SK-N-SH (cell line): Measurements from ENCODE around the gene DENND1A. TPM values are rescaled to one million over a fixed set of nuclear protein-coding genes. Genes with fewer than 3 reads are reported as not detected.
"Not testable (repeated sequence)": the region's sequence is repeated elsewhere in the genome, so short reads cannot be mapped to it uniquely, and the experiment has no call there.

ENCODE experiments used
- CTCF ChIA-PET: fragments of 300-600, 350-600 bp; formaldehyde crosslinking; extraction: SDS; loops from one replicate; lab custom pipeline; 2021; lab: Yijun Ruan, JAX
- POLR2A ChIA-PET: fragments of 350-600 bp; sonication (Branson Sonifier 250); formaldehyde crosslinking; extraction: SDS; loops from one replicate; lab custom pipeline; 2020; ENCODE audit warnings: antibody characterized with exemption, inconsistent platforms; lab: Yijun Ruan, JAX
- DNase-seq: peaks from one replicate; pipeline ENCODE4 v3.0.0; 2012
- H2AFZ ChIP-seq: fragments of 200-600 bp; sonication (generic); 2 replicates; pipeline ENCODE4 v1.8.1; 2016; ENCODE audit warnings: antibody characterized with exemption, mild to moderate bottlenecking, low read depth
- H3F3A ChIP-seq: fragments of 200-600 bp; sonication (generic); replicated peaks from 2 replicates; pipeline ENCODE3; 2016; ENCODE audit warnings: antibody characterized with exemption, mild to moderate bottlenecking; ENCODE audit not compliant: insufficient read depth
- H3K27ac ChIP-seq, 2 experiments: fragments of 200-500 bp in 1 of 2; fragments of 200-600 bp in 1 of 2; sonication (Bioruptor generic) in 1 of 2; sonication (generic), shearing (Covaris generic) in 1 of 2; 2 replicates each; pipeline versions ENCODE4 v1.5.1 to v1.6.1; 2014 to 2016; ENCODE audit warnings: low read depth in 2 of 2, inconsistent platforms in 1 of 2, low read length in 1 of 2, mild to moderate bottlenecking in 1 of 2, mixed read lengths in 1 of 2
- H3K27me3 ChIP-seq: fragments of 200-600 bp; sonication (generic), shearing (Covaris generic); 2 replicates; pipeline ENCODE4 v1.6.1; 2016; ENCODE audit warnings: mixed run types; ENCODE audit not compliant: insufficient read depth
- H3K36me3 ChIP-seq, 2 experiments: fragments of 200-500 bp in 1 of 2; fragments of 200-600 bp in 1 of 2; sonication (Bioruptor generic) in 1 of 2; sonication (generic) in 1 of 2; replicated peaks in 1 of 2; 2 replicates each; pipeline versions ENCODE3 to v1.5.1; 2014 to 2016; ENCODE audit warnings: low read length in 1 of 2, mild to moderate bottlenecking in 1 of 2; ENCODE audit not compliant: insufficient read depth in 2 of 2, control insufficient read depth in 1 of 2
- H3K4me1 ChIP-seq, 2 experiments: fragments of 200-500 bp in 1 of 2; fragments of 200-600 bp in 1 of 2; sonication (Bioruptor generic) in 1 of 2; sonication (generic), shearing (Covaris generic) in 1 of 2; 2 replicates each; pipeline versions ENCODE4 v1.5.1 to v1.6.1; 2014 to 2016; ENCODE audit warnings: low read depth in 1 of 2, low read length in 1 of 2, mixed run types in 1 of 2; ENCODE audit not compliant: insufficient read depth in 2 of 2, control insufficient read depth in 1 of 2
- H3K4me2 ChIP-seq: fragments of 200-600 bp; sonication (generic), shearing (Covaris generic); 2 replicates; pipeline ENCODE4 v1.6.1; 2017; ENCODE audit warnings: mixed run types
- H3K4me3 ChIP-seq, 2 experiments: fragments of 200-500 bp in 1 of 2; fragments of 200-600 bp in 1 of 2; sonication (Bioruptor generic) in 1 of 2; sonication (generic), shearing (Covaris generic) in 1 of 2; 2 replicates each; pipeline versions ENCODE4 v1.5.1 to v1.8.1; 2014 to 2016; ENCODE audit warnings: low read depth in 2 of 2, inconsistent platforms in 1 of 2, low read length in 1 of 2, mild to moderate bottlenecking in 1 of 2, mixed read lengths in 1 of 2, moderate library complexity in 1 of 2
- H3K79me2 ChIP-seq: fragments of 200-600 bp; sonication (generic); 2 replicates; pipeline ENCODE4 v1.8.1; 2017; ENCODE audit warnings: mild to moderate bottlenecking; ENCODE audit not compliant: insufficient read depth
- H3K9ac ChIP-seq: fragments of 200-600 bp; sonication (generic); 2 replicates; pipeline ENCODE4 v1.6.1; 2017; ENCODE audit warnings: mixed run types
- H3K9me2 ChIP-seq: fragments of 200-600 bp; sonication (generic); 2 replicates; pipeline ENCODE4 v1.6.1; 2017; ENCODE audit warnings: mixed run types
- H3K9me3 ChIP-seq: fragments of 200-600 bp; sonication (generic); 2 replicates; pipeline ENCODE4 v1.6.1; 2017; ENCODE audit warnings: mixed run types, mild to moderate bottlenecking, moderate library complexity
- H4K20me1 ChIP-seq: fragments of 200-600 bp; sonication (generic); 2 replicates; pipeline ENCODE4 v1.6.1; 2017; ENCODE audit warnings: mild to moderate bottlenecking, mixed run types; ENCODE audit not compliant: insufficient read depth
- ELF1 ChIP-seq: IDR thresholded peaks from 2 replicates; pipeline ENCODE4 v1.4.0; 2012
- GATA2 ChIP-seq: sonication (generic); formaldehyde crosslinking; IDR thresholded peaks from 2 replicates; pipeline ENCODE4 v1.5.0; 2020; ENCODE audit warnings: mild to moderate bottlenecking, missing genetic modification reagents
- JUND ChIP-seq: IDR thresholded peaks from 2 replicates; pipeline ENCODE4 v1.4.0; 2012
- MEF2A ChIP-seq: IDR thresholded peaks from 2 replicates; pipeline ENCODE4 v1.4.0; 2012; ENCODE audit warnings: low read depth, borderline replicate concordance
- MXI1 ChIP-seq: IDR thresholded peaks from 2 replicates; pipeline ENCODE4 v1.6.1; 2012; ENCODE audit warnings: mild to moderate bottlenecking, low read depth, low read length, improper control_type of control experiment
- NRF1 ChIP-seq: IDR thresholded peaks from 2 replicates; pipeline ENCODE4 v1.6.1; 2012; ENCODE audit warnings: low read depth, mild to moderate bottlenecking, low read length
- RFX5 ChIP-seq: IDR thresholded peaks from 2 replicates; pipeline ENCODE4 v1.6.1; 2012; ENCODE audit warnings: mild to moderate bottlenecking, improper control_type of control experiment, low read length
- YY1 ChIP-seq: IDR thresholded peaks from 2 replicates; pipeline ENCODE4 v1.4.0; 2012; ENCODE audit warnings: low read depth, mild to moderate bottlenecking
- WGBS: methylation state at CpG from one replicate; pipeline ENCODE4 v1.1.6; 2017; ENCODE audit warnings: low lambda C conversion rate; 5-methylcytosine and 5-hydroxymethylcytosine counted together
- polyA plus RNA-seq, 3 experiments: library from polyadenylated mRNA; depleted of rRNA; stranded (reverse); fragments of >200 nt; gene quantifications; 2 replicates each; pipeline ENCODE4 v1.2.3, GENCODE V29; 2012
- TF ChIP-seq, protein P1 (sequence below): IDR thresholded peaks from 2 replicates; pipeline ENCODE4 v1.6.1; 2012; ENCODE audit warnings: mild to moderate bottlenecking, low read depth, low read length, moderate library complexity
- TF ChIP-seq, protein P2 (sequence below): fragments of 150-350 bp; IDR thresholded peaks from 2 replicates; pipeline ENCODE4 v1.6.1; 2016; ENCODE audit warnings: mild to moderate bottlenecking, low read depth, low read length
- TF ChIP-seq, protein P3 (sequence below): IDR thresholded peaks from 2 replicates; pipeline ENCODE4; 2012
- TF ChIP-seq, protein P4 (sequence below): IDR thresholded peaks from 2 replicates; pipeline ENCODE4 v1.4.0; 2012; ENCODE audit warnings: low read depth, borderline replicate concordance

The DENND1A gene
- polyA plus RNA-seq, 1 of the 3 experiments (the other 2 are of a cell fraction) = 25.4 TPM

DNA sequence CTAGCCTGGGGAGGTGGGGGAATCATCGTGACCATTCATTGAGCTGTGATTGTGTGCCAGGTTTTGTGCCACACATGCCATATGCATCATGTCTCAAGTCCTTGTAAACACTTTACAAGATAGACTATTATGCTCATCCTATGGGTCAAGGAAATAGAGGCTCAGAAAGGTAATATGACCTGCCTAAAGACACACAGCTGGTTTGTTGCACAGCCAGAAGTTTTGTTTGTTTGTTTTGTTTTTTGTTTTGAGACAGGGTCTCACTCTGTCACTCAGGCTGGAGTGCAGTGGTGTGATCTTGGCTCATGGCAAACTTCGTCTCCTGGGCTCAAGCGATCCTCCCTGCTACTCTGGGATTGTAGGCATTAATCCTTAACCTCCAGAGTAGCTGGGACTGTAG lies 595.3 kb downstream of the DENND1A start (continued):
- TF ChIP-seq, protein P1, sequence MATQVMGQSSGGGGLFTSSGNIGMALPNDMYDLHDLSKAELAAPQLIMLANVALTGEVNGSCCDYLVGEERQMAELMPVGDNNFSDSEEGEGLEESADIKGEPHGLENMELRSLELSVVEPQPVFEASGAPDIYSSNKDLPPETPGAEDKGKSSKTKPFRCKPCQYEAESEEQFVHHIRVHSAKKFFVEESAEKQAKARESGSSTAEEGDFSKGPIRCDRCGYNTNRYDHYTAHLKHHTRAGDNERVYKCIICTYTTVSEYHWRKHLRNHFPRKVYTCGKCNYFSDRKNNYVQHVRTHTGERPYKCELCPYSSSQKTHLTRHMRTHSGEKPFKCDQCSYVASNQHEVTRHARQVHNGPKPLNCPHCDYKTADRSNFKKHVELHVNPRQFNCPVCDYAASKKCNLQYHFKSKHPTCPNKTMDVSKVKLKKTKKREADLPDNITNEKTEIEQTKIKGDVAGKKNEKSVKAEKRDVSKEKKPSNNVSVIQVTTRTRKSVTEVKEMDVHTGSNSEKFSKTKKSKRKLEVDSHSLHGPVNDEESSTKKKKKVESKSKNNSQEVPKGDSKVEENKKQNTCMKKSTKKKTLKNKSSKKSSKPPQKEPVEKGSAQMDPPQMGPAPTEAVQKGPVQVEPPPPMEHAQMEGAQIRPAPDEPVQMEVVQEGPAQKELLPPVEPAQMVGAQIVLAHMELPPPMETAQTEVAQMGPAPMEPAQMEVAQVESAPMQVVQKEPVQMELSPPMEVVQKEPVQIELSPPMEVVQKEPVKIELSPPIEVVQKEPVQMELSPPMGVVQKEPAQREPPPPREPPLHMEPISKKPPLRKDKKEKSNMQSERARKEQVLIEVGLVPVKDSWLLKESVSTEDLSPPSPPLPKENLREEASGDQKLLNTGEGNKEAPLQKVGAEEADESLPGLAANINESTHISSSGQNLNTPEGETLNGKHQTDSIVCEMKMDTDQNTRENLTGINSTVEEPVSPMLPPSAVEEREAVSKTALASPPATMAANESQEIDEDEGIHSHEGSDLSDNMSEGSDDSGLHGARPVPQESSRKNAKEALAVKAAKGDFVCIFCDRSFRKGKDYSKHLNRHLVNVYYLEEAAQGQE = no peak
- TF ChIP-seq, protein P2, sequence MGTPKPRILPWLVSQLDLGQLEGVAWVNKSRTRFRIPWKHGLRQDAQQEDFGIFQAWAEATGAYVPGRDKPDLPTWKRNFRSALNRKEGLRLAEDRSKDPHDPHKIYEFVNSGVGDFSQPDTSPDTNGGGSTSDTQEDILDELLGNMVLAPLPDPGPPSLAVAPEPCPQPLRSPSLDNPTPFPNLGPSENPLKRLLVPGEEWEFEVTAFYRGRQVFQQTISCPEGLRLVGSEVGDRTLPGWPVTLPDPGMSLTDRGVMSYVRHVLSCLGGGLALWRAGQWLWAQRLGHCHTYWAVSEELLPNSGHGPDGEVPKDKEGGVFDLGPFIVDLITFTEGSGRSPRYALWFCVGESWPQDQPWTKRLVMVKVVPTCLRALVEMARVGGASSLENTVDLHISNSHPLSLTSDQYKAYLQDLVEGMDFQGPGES = no peak
- no peak for TF ChIP-seq MEF2A

DNA sequence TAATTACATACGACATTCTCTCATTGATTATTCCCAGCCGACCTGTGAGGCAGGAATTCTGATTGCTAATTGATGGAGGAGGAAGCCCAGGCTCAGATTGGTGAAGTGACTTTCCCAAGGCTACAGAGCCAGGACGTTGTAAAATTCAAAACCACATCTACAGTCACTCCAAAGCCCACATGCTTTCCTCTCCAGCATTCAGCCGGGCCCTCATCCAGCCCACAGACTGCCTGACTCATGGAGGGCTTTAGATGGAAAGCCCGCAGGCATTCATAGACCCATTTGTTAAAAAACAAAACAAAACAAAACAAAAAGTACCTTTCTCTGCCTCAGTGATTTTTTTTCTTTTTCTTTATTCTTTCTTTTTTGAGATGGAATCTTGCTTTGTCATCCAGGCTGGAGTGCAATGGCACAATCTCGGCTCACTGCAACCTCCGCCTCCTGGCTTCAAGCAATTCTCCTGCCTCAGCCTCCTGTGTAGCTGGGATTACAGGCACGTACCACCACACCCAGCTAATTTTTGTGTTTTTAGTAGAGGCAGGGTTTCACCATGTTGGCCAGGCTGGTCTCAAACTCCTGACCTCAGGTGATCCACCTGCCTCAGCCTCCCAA lies 596.8 kb downstream of the DENND1A start:
- WGBS = 70% methylated on average over 7 of the region's 8 CpGs
- H4K20me1 ChIP-seq, POLR2A ChIA-PET, H3K4me3 ChIP-seq, H3K4me1 ChIP-seq, H3K9ac ChIP-seq, H3K27ac ChIP-seq, H3K9me3 ChIP-seq, DNase-seq, H2AFZ ChIP-seq, H3K9me2 ChIP-seq, H3K27me3 ChIP-seq, H3F3A ChIP-seq, H3K79me2 ChIP-seq, H3K36me3 ChIP-seq, H3K4me2 ChIP-seq: not testable (repeated sequence)
- CTCF ChIA-PET = interaction anchor here (1.4 to 4.0 kb wide), 2 partner anchors 16 to 52 kb away, joined by 3 to 17 read pairs; no protein-coding TSS in a partner anchor

DNA sequence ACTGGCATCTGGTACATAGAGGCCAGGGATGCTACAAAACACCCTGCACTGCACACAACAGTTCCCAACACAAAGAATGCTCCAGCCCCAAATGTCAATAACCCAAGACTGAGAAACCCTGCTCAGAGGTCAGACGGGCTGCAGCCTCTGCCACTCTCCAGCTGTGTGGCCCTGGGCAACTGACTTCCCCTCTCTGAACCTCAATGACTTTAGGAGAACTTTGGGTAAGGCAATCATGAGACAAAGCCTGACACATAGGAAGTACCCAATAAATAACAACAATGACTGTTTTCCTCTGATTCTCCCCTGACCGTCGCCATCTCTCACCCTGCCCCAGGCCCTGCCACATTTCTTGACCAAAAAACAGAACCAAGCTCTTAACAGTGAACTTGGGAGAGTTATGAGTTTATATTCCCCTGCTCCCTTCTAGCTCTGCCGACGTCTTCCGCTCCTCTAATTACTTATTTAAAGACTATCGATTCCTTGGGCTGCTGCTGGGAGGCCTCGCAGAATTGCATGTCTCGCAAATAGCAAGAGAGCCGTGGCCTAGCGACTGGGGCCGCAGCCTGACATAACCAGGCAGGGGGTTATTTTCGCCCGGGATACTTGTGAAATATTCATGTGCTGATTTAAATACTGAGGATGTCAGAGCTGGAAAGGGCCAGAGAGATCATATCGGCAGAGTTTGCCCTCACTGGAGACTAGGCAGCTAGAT lies 598.4 kb downstream of the DENND1A start:
- WGBS = 90% methylated on average over 15 of the region's 15 CpGs
- H3F3A ChIP-seq = no peaks in the 10 kb centered on the region
- DNase-seq = no peak
- H4K20me1 ChIP-seq = no peaks in the 10 kb centered on the region
- CTCF ChIA-PET = interaction anchor here (4.0 kb wide), 1 partner anchor 18 kb away, joined by 17 read pairs; no protein-coding TSS in a partner anchor
- no peaks in the 10 kb centered on the region for H3K9me2 ChIP-seq
- H2AFZ ChIP-seq = no peak overlapping the region
- H3K9me3 ChIP-seq = no peaks in the 10 kb centered on the region
- H3K4me2 ChIP-seq = no peak overlapping the region
- no peak overlapping the region for H3K4me3 ChIP-seq
- no peaks in the 10 kb centered on the region for H3K36me3 ChIP-seq
- no peaks in the 10 kb centered on the region for H3K79me2 ChIP-seq
- TF ChIP-seq YY1 (no peak), RFX5 (no peak), MEF2A (no peak), JUND (no peak), MXI1 (no peak), NRF1 (no peak), ELF1 (no peak), GATA2 (no peak)
- TF ChIP-seq, protein P1 = no peak
- TF ChIP-seq, protein P3, sequence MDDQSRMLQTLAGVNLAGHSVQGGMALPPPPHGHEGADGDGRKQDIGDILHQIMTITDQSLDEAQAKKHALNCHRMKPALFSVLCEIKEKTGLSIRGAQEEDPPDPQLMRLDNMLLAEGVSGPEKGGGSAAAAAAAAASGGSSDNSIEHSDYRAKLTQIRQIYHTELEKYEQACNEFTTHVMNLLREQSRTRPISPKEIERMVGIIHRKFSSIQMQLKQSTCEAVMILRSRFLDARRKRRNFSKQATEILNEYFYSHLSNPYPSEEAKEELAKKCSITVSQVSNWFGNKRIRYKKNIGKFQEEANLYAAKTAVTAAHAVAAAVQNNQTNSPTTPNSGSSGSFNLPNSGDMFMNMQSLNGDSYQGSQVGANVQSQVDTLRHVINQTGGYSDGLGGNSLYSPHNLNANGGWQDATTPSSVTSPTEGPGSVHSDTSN = no peak
- TF ChIP-seq, protein P4, sequence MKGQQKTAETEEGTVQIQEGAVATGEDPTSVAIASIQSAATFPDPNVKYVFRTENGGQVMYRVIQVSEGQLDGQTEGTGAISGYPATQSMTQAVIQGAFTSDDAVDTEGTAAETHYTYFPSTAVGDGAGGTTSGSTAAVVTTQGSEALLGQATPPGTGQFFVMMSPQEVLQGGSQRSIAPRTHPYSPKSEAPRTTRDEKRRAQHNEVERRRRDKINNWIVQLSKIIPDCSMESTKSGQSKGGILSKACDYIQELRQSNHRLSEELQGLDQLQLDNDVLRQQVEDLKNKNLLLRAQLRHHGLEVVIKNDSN = no peak
- H3K27me3 ChIP-seq = no peaks in the 10 kb centered on the region
- H3K4me1 ChIP-seq = peaks cover 0 to 10% of the 10 kb centered on the region in 2 experiments; a peak in 1 of 4 replicates
- H3K27ac ChIP-seq = no peak overlapping the region
- POLR2A ChIA-PET = no interaction called here
- no peak overlapping the region for H3K9ac ChIP-seq
